Spleen (tissue), 13 donors: ENCODE measurements around the gene CNDP1. TPM values are rescaled to one million over a fixed set of nuclear protein-coding genes. Genes with fewer than 3 reads are reported as not detected.

Experiments
- DNase-seq: peaks from one replicate; pipeline ENCODE4 v3.0.0-alpha.2; 2020
- H3K27ac ChIP-seq, 8 donors: fragments of 200-600 bp; sonication (generic) in 7 of 8; 1 replicate in 4 of 8; 2 replicates in 4 of 8; pipeline versions ENCODE4 v1.5.0 to v1.8.0; 2016 to 2021; ENCODE audit warnings: inconsistent platforms in 4 of 8, mild to moderate bottlenecking in 4 of 8, moderate library complexity in 1 of 8
- H3K27me3 ChIP-seq, 7 donors: fragments of 200-600 bp; sonication (generic) in 6 of 7; replicated peaks in 1 of 7; 1 replicate in 4 of 7; 2 replicates in 3 of 7; pipeline versions ENCODE4 v1.5.0 to v1.8.0; 2016 to 2021; ENCODE audit warnings: inconsistent platforms in 3 of 7, mild to moderate bottlenecking in 1 of 7
- H3K36me3 ChIP-seq, 6 donors: fragments of 200-600 bp; sonication (generic) in 5 of 6; 1 replicate in 4 of 6; 2 replicates in 2 of 6; pipeline versions ENCODE4 v1.5.0 to v1.8.0; 2016 to 2021; ENCODE audit warnings: inconsistent platforms in 2 of 6
- H3K4me1 ChIP-seq, 6 donors: fragments of 200-600 bp; sonication (generic) in 5 of 6; 1 replicate in 3 of 6; 2 replicates in 3 of 6; pipeline versions ENCODE4 v1.5.0 to v1.8.0; 2016 to 2021; ENCODE audit warnings: inconsistent platforms in 3 of 6
- H3K4me3 ChIP-seq, 8 donors: fragments of 200-600 bp; sonication (generic) in 7 of 8; 1 replicate in 4 of 8; 2 replicates in 4 of 8; pipeline versions ENCODE4 v1.5.0 to v1.8.0; 2016 to 2021; ENCODE audit warnings: inconsistent platforms in 4 of 8, mild to moderate bottlenecking in 4 of 8, moderate library complexity in 2 of 8
- H3K9me3 ChIP-seq, 8 donors: fragments of 200-600 bp; sonication (generic) in 7 of 8; 1 replicate in 4 of 8; 2 replicates in 4 of 8; pipeline versions ENCODE4 v1.5.0 to v1.8.0; 2016 to 2021; ENCODE audit warnings: inconsistent platforms in 4 of 8
- POLR2A ChIP-seq, 3 donors: fragments of 450-650 bp; IDR thresholded peaks; one replicate each; pipeline ENCODE4 v1.5.1; 2017; ENCODE audit warnings: antibody characterized with exemption in 3 of 3, mild to moderate bottlenecking in 1 of 3
- POLR2AphosphoS5 ChIP-seq, 3 donors: sonication (generic); formaldehyde crosslinking; IDR thresholded peaks; one replicate each; pipeline ENCODE4 v1.5.1; 2017; ENCODE audit warnings: antibody characterized with exemption in 3 of 3
- WGBS, 5 donors: extraction: QIAGEN DNeasy Blood & Tissue Kit in 3 of 5; methylation state at CpG; one replicate each; pipeline versions ENCODE4 v1.1.5 to v1.1.7; 2013 to 2018; 5-methylcytosine and 5-hydroxymethylcytosine counted together
- intact Hi-C: fragments of 100-400 bp; cut with DNase I; formaldehyde crosslinking; loops from one replicate; pipeline ENCODE4 v1.15.0; 2023; ENCODE audit warnings: low total_unique reads
- long read RNA-seq, 2 donors: transcript quantifications; one replicate each; lab custom pipeline, GENCODE V29; 2026
- polyA plus RNA-seq, 3 donors: library from polyadenylated mRNA; stranded (reverse); fragments of 200-250 nt; gene quantifications; one replicate each; pipeline ENCODE4 v1.2.1, GENCODE V29; 2013
- total RNA-seq, 7 donors: library from RNA; depleted of rRNA in 3 of 7; stranded (reverse); fragments of >200 nt in 3 of 7; fragmentation: NEBNext Ultra II Directional in 4 of 7; extraction: Animal tissue kit (Norgen Biotek cat#: 25700) in 4 of 7; gene quantifications; one replicate each; pipeline versions ENCODE4 v1.1.0 to v1.2.1, GENCODE V29; 2016 to 2021
- TF ChIP-seq, protein P1 (sequence below), 11 experiments: fragments of 200-600 bp in 7 of 11; fragments of 450-650 bp in 4 of 11; sonication (generic) in 4 of 11; IDR thresholded peaks in 8 of 11; conservative IDR thresholded peaks in 3 of 11; 1 replicate in 7 of 11; 2 replicates in 4 of 11; pipeline versions ENCODE4 v1.4.0 to v1.8.0; 2016 to 2021; ENCODE audit warnings: antibody characterized with exemption in 11 of 11, inconsistent platforms in 4 of 11, mild to moderate bottlenecking in 1 of 11
- donor health status: healthy with polysubstance abuse.
- donor health status: DM: no; HTN: no; CAD: no; lungs with moderate emphysema.
- donor health status: DM: no; HTN: no; CAD: no.
- donor health status: Bipolar disorder and iron deficiency.
- donor health status: healthy.
- donor health status: DM: no; HTN: no; CAD: no.
- donor health status: DM: yes; HTN: yes; CAD: no.

Gene CNDP1
- total RNA-seq = under 1 TPM in 5 of 7 donors, not detected in 2; 0.13 to 0.59 (median 0.36) TPM
- under 1 TPM; 0.03 to 0.17 (median 0.13) TPM for polyA plus RNA-seq
- long read RNA-seq, donor 1 = 0 reads
- long read RNA-seq, donor 2 = 0 reads

DNA sequence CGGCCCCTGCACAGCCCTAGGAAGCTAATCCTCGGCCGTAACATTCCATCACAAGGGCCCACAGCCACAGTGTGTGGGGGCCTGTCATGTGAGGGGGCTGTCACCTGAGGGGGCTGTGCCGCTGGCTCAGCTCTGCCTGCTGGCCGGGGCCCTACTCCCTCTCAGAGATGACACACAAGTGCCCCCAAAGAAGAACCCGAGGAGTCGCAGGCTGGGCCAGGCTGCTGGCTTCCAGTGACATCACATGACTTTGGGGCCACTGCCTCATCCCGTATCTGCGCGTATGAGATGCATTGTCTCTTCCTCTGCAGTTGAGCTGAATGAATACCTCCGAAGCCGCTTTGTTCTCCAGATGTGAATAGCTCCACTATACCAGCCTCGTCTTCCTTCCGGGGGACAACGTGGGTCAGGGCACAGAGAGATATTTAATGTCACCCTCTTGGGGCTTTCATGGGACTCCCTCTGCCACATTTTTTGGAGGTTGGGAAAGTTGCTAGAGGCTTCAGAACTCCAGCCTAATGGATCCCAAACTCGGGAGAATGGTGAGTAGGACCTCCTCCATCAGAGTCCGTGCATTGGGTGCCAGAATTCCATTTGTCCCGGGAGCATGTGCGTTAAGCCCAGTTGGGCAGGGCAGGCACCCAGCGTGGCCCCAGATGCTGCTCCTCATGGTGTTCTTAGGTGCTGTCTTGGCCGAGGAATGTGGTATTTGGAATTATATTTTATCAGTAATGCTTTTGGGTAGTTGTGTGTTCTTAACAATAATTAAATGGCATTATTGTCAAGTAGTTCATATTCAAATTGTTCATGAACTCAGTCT is at the start of gene CNDP1:
Gene CNDP1 (plus strand): TSS at position 351 of the 820 bp plus-strand sequence. CDS start 168 bp downstream, at position 519.
- no peak within 1 kb of the TSS for H3K27ac ChIP-seq
- no peak within 1 kb of the TSS for H3K4me3 ChIP-seq
- H3K9me3 ChIP-seq = peaks cover 0 to 3% (median 0%) of the 10 kb centered on the region in 8 donors
- TF ChIP-seq, protein P1, sequence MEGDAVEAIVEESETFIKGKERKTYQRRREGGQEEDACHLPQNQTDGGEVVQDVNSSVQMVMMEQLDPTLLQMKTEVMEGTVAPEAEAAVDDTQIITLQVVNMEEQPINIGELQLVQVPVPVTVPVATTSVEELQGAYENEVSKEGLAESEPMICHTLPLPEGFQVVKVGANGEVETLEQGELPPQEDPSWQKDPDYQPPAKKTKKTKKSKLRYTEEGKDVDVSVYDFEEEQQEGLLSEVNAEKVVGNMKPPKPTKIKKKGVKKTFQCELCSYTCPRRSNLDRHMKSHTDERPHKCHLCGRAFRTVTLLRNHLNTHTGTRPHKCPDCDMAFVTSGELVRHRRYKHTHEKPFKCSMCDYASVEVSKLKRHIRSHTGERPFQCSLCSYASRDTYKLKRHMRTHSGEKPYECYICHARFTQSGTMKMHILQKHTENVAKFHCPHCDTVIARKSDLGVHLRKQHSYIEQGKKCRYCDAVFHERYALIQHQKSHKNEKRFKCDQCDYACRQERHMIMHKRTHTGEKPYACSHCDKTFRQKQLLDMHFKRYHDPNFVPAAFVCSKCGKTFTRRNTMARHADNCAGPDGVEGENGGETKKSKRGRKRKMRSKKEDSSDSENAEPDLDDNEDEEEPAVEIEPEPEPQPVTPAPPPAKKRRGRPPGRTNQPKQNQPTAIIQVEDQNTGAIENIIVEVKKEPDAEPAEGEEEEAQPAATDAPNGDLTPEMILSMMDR (IDR thresholded peaks at IDR 0.05 in 8 of 11, conservative IDR thresholded peaks at IDR 0.05 in 3 of 11) = no peak
- TF ChIP-seq POLR2A (IDR thresholded peaks at IDR 0.05) = no peak
- no peak for TF ChIP-seq POLR2AphosphoS5 (IDR thresholded peaks at IDR 0.05)
- intact Hi-C loops = no loop called here
- WGBS, 5 donors = 90 to 95% (median 91%) methylated on average over 18 to 21 of the region's 21 CpGs
- peak; percentile 61 for DNase-seq
- no peaks in the 10 kb centered on the region for H3K4me1 ChIP-seq
- H3K27me3 ChIP-seq = no peaks in the 10 kb centered on the region
- no peaks in the 10 kb centered on the region for H3K36me3 ChIP-seq

DNA sequence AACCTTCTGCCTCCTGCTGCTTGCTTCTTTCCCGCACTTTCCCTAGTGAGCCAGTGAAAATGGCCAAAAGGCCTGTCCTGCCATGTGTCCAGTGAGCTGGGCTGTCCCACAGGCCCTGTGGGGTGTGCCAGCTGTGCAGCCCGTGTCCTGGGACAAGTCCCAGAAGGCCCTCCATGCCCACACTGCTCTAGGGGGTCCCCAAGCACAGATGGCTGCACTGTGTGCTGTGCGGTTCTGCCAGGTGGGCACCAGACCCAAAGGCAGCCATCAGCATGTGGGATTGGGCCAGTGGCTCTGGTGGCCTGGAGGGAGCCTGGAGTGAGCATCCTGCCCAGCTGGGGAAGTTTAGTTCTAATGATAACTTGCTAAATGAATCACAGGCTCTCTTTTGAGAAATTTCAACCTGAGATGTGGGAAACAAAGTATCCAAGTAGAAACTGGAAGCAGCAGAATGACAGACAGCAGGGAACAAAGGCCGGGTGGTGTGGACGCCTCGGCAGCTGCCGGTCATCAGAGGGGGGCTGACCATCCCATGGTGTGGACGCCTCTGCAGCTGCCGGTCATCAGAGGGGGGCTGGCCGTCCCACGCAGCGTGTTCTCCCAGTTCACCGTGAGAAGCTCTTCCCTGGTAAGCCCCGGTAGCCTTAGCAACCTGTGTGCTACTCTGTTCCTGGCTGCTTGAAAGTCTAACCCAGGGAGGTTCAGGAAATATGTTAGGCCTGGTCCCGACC is 48.0 kb upstream of the CNDP1 start:
- DNase-seq = no peak
- 85 to 93% (median 86%) methylated on average over 13 to 15 of the region's 15 CpGs for WGBS, 5 donors

GRCh38 chr18:74488354-74488753 is 45.9 kb upstream of the CNDP1 start:
- H3K4me3 ChIP-seq = no peak overlapping the region
- DNase-seq = no peak
- H3K9me3 ChIP-seq = peaks cover 0 to 7% (median 2%) of the 10 kb centered on the region in 8 donors
- no peaks in the 10 kb centered on the region for H3K36me3 ChIP-seq
- 93 to 98% (median 95%) methylated on average over 8 of the region's 8 CpGs for WGBS, 5 donors
- intact Hi-C loops = no loop called here
- H3K27me3 ChIP-seq = no peaks in the 10 kb centered on the region
- peaks cover 0 to 10% (median 5%) of the 10 kb centered on the region in 6 donors for H3K4me1 ChIP-seq
- no peak for TF ChIP-seq POLR2AphosphoS5 (IDR thresholded peaks at IDR 0.05)
- TF ChIP-seq POLR2A (IDR thresholded peaks at IDR 0.05) = no peak
- TF ChIP-seq, protein P1 (IDR thresholded peaks at IDR 0.05 in 8 of 11, conservative IDR thresholded peaks at IDR 0.05 in 3 of 11) = no peak
- no peak overlapping the region for H3K27ac ChIP-seq

More for the DNA sequence above, 48.0 kb upstream of the CNDP1 start:
- H3K9me3 ChIP-seq = no peaks in the 10 kb centered on the region
- H3K27ac ChIP-seq = peak overlapping the region in 1 of 8 donors; percentile 18
- H3K4me1 ChIP-seq = peaks cover 0 to 10% (median 5%) of the 10 kb centered on the region in 6 donors
- intact Hi-C loops = no loop called here
- no peak overlapping the region for H3K4me3 ChIP-seq
- no peak for TF ChIP-seq POLR2AphosphoS5 (IDR thresholded peaks at IDR 0.05)
- no peak for TF ChIP-seq POLR2A (IDR thresholded peaks at IDR 0.05)
- TF ChIP-seq, protein P1 (IDR thresholded peaks at IDR 0.05 in 8 of 11, conservative IDR thresholded peaks at IDR 0.05 in 3 of 11) = no peak
- no peaks in the 10 kb centered on the region for H3K36me3 ChIP-seq
- no peaks in the 10 kb centered on the region for H3K27me3 ChIP-seq
